Effector CD8-positive, alpha-beta T cell (primary cell): ENCODE results near the gene PYROXD2.

Experiments
- DNase-seq: peaks from one replicate; lab custom pipeline; 2025; lab: John Stamatoyannopoulos, UW
- total RNA-seq, 4 experiments: gene quantifications; one replicate each; lab custom pipeline; 2026; lab: John Stamatoyannopoulos, UW

The PYROXD2 gene
- 4.0 to 12.1 (median 7.2) reads per million in 4 experiments for total RNA-seq

- DNase-seq: peak; percentile 9
These were observed at the start of gene PYROXD2 for GRCh38 chr10:98414932-98415730. Gene PYROXD2, minus strand, starts transcription at chr10:98415182. Its CDS starts 47 bp downstream, at chr10:98415135.

DNA sequence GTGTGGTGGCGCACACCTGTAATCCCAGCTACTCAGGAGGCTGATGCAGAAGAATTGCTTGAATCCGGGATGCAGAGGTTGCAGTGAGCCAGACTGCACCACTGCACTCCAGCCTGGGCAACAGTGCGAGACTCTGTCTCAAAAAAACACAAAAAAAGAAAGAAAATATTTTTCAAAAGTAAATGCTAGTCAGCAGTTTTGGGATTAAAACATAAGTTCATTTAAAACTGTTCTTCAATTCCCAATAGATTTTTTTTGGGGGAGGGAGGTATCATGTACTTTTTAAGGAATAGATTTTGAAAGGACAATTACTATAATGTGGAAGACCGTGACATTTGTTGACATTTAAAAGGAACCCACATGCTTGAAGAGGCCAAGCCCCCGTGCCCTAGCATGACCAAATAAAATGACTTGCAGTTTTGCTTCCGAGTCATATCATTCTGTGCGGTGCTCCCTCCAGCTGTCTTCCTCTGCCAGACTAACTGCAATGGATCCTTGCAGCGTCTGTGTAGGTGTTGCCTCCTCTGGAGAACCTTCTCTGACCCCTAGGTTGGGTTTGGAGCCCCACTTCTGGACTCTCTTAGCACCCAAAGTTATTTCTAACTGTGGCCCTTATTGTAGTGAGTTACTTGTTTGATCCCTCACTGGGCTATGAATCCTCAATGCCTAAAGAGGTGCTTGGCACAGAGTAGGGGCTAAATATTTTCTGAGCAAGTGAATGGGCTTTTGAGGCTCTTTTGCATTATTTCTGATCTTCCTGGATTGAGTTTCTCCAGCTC is 49.2 kb upstream of the PYROXD2 start:
- DNase-seq: no peak

GRCh38 chr10:98463016-98463415 is 48.0 kb upstream of the PYROXD2 start:
- no peak for DNase-seq

DNA sequence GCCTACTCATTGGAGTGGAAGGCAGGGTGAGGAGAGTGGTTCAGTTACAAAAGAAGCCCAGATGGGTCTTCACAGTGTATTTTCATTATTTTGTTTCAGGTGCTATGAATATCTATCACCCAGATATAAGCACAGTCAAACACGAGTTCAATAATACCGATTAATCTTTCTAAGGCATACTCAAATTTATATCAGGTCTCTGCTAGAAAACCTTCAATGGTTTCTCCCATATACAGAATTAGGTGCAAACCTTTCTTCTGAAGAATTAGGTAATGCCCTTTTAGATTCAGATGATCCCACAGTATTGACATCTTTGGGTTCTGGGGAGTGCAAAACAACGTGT is 46.5 kb upstream of the PYROXD2 start:
- no peak for DNase-seq

- DNase-seq: no peak
These were observed 46.0 kb upstream of the PYROXD2 start for GRCh38 chr10:98460837-98461499.

DNA sequence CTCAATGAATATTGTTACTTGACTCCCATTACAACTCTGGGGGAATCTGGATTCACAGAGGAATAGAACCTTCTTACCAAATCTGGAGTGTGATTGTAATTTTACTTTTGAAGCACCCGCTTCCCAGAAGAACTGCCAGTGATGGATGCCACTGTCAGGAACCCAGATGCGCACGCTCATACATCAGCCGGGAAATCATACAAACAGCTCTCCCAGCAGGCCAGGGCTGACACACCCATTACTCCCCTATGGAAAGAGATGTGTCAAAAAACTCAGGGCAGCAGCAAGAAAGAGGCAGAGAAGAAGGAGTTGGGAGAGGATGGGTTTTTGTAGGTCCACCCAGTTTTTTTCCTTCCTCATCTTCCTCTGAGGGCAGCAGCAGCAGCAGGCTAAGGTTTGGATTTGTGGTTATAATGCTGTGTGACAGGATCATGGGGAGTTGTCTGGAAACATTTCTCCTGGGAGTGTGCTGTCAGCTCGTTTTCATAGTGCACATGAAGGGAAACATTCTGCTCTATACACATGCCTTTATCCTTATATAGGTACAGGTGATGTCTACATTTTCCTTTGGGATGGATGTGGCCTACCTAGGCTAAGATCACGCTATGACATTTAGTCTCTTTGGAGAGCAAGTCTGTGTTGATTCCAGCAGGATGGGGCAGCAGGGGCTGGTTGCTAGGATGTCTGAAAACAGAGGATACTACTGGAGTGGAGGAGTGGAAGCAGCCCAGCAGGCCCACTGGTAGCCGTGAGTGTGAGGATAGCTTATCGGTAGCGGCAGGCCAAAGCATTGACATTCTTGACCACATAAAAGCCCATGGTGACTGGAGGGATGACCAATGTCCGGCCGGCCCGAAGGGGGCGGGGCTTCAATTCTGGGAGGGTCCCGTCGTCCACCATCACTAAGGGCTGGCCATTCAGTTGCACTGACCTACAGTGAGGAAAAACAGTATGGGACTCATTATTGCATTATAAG is 44.1 kb upstream of the PYROXD2 start:
- no peak for DNase-seq

DNA sequence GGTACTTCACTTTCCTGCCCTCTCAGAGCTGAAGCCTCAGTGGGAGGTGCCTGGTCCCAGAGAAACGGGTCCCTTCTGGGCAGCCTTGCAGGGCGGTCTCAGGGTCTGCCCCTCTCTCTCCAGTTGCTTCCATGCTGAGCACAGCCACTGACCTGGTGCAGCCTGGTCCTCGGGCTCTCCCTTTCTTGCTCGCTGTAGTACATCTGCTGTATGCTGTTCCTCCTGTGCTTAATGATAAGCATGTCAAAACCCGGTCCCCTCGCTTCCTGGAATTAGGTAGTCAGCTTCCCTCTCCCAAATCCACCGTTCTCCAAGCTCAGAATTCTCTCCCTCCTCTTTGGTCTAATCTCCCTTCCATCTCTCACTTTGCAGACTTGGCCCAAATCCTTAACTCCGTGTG is 42.7 kb upstream of the PYROXD2 start:
- no peak for DNase-seq

DNA sequence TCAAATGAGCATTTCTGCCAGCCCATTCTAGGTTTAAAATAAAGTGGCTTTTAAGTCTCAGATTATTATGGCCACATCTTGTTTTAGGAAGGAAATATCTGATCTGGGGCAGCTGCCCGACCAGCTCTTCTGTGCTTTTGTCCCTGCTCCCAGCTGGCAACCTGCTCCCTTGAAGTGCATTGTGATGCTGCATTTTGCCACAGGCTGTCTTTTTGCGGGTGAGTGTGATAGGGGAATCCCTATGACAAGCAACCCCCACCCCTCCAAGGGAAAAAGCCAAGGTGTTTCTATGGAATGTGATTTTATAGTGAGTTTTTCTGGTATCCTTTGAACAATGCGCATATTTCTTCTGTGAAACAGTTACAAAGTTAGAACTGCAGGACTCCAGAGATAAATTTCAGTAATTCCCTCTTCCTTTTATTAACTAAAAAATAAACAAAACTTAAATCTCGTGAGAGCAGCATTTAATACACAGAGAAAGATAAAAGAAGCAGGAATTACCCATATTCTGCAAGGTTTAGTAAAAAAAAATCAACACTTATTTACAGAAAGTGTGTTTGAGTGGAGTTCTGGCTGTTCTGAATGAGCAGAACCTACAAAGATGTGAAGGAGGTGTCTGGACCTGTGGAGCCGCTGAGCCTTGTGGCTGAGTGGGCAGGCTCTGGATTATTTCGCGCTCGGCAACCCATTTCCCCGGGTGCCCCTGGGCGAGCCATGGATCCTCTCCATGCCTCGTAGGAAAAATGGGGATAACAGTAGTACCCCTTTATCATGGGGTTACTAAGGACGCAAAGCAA is 41.9 kb upstream of the PYROXD2 start:
- no peak for DNase-seq

- DNase-seq: no peak
These were observed 41.1 kb upstream of the PYROXD2 start for GRCh38 chr10:98456043-98456570.

DNA sequence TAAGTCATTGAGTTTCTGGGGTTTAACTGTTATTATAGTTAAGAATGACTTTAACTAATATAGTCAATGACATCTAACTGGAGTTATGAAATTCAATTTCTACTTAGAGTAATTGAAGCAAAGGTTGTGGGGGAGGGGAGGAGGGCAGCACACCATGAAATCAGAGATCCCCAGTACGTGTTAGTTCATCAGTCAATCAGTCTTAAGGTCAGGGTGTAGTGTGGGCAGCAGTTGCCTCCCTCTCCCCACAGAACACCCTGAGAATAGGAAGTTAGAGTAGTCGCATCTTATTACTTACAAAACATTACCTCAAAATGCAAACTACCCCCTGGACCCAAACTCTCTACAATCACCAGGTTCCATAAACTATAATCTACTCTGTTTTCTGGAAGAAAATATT is 38.7 kb upstream of the PYROXD2 start:
- no peak for DNase-seq

- DNase-seq: no peak
These were observed 35.6 kb upstream of the PYROXD2 start for GRCh38 chr10:98450618-98451017.

- no peak for DNase-seq
These were observed 34.3 kb upstream of the PYROXD2 start for GRCh38 chr10:98449287-98449686.

DNA sequence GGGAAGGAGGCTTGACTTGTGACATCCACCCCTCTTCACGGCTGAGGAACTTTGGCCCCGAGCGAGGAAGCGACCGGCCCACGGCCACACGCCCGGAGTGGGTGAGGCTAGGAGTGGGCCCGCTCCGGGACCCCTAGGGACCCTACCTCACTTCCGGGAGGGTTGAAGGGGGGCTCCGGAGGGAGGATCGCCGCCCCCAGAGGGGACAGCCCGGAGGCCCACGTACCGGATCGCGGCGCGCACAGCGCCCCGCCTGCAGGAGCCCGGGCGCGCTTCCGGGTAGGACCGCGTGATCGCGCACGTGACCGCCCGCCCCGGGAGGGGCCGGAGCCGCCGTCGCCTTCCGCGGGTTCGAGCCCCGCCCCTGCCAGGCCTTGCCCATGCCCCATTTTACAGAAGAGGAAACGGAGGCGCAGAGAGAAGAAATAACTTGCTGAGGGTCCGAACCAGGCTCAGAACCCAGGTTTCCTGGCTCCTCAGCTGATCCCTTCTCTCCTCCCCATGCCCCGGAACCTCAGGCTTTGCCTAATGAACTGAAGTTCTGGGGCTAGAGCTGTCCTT is 31.8 kb upstream of the PYROXD2 start, which contains the start of gene HPS1:
Gene HPS1 (minus strand): TSS at position 275 of the 561 bp plus-strand sequence. CDS start 3,695 bp downstream, outside the sequence.
- peak; percentile 46 for DNase-seq

DNA sequence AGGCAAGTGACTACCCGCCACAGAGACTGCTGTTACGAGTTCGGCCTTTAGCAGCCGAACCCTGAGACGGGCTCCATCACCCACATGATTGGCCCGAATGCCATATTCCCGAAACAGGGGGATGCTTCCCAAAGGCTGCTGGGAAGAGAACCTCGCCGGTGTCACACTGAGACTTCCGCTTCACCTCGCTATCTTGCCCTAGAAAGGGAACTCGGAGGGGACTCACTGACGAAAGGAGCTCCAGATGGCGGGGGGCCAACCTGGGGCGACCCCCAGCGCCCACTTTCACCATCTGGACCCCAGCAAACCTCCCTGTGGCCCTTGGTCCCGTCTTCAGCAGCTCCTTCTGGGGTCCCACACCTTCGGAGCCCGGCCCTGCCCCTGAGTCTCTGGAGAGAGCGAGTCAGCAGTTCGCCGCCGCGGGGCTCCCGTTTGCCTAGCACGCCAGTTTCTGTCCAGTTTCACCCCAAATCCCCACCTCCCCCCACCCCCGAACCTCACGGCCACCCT is 31.2 kb upstream of the PYROXD2 start:
- DNase-seq: no peak

- DNase-seq: no peak
These were observed 30.3 kb upstream of the PYROXD2 start for GRCh38 chr10:98445200-98445812.

GRCh38 chr10:98444314-98445006 is 29.5 kb upstream of the PYROXD2 start:
- no peak for DNase-seq

- DNase-seq: no peak
These were observed 23.7 kb upstream of the PYROXD2 start for GRCh38 chr10:98438715-98439114.

DNA sequence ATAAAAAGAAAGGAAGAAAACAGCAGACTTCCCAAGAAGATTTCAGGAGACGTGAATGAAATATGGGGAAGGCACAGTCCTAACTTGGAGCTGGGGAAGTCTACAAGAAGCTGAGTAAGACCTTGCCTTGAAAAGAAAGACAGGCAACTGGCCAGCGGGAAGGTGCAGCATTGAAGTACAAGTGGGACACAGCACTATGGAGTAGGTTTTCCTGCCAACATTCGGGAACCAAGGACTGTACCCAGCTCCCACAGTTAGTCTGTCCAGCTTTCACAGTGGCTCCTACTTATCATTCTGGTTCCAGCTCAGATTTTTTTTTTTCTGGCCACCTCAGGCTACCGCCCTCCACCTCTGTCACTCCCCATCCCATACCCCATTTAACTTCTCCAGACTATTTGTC is 21.7 kb upstream of the PYROXD2 start:
- no peak for DNase-seq

DNA sequence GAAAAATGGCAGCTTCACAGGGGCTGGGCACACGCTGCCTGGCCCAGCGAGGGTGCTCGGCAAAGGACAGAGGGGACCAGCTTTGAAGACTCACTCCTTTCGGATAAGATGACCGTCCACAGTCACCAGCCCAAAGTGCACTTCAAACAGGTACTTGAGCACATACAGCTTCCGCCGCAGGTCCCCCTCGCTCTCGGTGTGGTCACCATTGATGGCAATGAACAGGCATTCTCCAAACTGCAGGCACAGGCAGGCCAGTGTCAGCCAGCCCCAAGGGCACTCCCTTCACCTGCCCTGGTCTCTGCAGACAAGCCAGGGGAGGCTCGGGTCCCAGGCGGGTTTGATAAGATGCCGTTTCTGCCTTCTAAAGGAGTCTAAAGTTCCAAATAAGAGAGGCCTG is 20.2 kb upstream of the PYROXD2 start:
- no peak for DNase-seq
